AG04449 (cell line): ENCODE data around the gene OCA2.

Experiments used
- CTCF ChIA-PET: fragments of 350-600 bp; formaldehyde crosslinking; extraction: SDS; loops from one replicate; lab custom pipeline; 2021; ENCODE audit warnings: antibody characterized with exemption; lab: Yijun Ruan, JAX
- POLR2A ChIA-PET: fragments of 400-600, 350-600 bp; formaldehyde crosslinking; extraction: SDS; loops from one replicate; lab custom pipeline; 2020; ENCODE audit warnings: antibody characterized with exemption, inconsistent platforms; lab: Yijun Ruan, JAX
- DNase-seq: peaks from one replicate; pipeline ENCODE4 v3.0.0-alpha.2; 2010; ENCODE audit warnings: low read depth, low spot score
- H3K4me3 ChIP-seq: 2 replicates; pipeline ENCODE4 v1.5.1; 2011; ENCODE audit warnings: low read depth, mild to moderate bottlenecking, control low read depth, low read length
- CTCF ChIP-seq: IDR thresholded peaks from one replicate; pipeline ENCODE4 v1.5.1; 2011; ENCODE audit warnings: mild to moderate bottlenecking, moderate library complexity, low read length, control low read depth, inconsistent platforms; ENCODE audit not compliant: insufficient read depth; ENCODE audit errors: missing control alignments

OCA2 gene

GRCh38 chr15:27863000-27863399, 236.1 kb downstream of the OCA2 start:
- no peak for DNase-seq
- CTCF ChIA-PET: no interaction called here

GRCh38 chr15:27861171-27861570, 237.9 kb downstream of the OCA2 start:
- ChIA-PET POLR2A (no interaction called here), CTCF (no interaction called here)
- no peak for DNase-seq
- TF ChIP-seq CTCF: no peak
- H3K4me3 ChIP-seq: no peak overlapping the region

More at GRCh38 chr15:27863000-27863399, 236.1 kb downstream of the OCA2 start:
- TF ChIP-seq CTCF: no peak
- POLR2A ChIA-PET: no interaction called here
- H3K4me3 ChIP-seq: no peak overlapping the region

GRCh38 chr15:27855137-27855536, 244.0 kb downstream of the OCA2 start:
- POLR2A ChIA-PET: no interaction called here
- H3K4me3 ChIP-seq: no peak overlapping the region
- DNase-seq: no peak
- CTCF ChIA-PET: no interaction called here
- no peak for TF ChIP-seq CTCF

- TF ChIP-seq CTCF: no peak
- DNase-seq: no peak
- CTCF ChIA-PET: no interaction called here
- no peak overlapping the region for H3K4me3 ChIP-seq
- POLR2A ChIA-PET: no interaction called here
Measured at GRCh38 chr15:27854601-27855000, 244.5 kb downstream of the OCA2 start.

GRCh38 chr15:27853624-27854455, 245.3 kb downstream of the OCA2 start:
- TF ChIP-seq CTCF: no peak
- ChIA-PET POLR2A (no interaction called here), CTCF (no interaction called here)
- no peak overlapping the region for H3K4me3 ChIP-seq
- DNase-seq: no peak

GRCh38 chr15:27851858-27852210, 247.3 kb downstream of the OCA2 start:
- no peak for TF ChIP-seq CTCF
- ChIA-PET CTCF (no interaction called here), POLR2A (no interaction called here)
- no peak for DNase-seq
- no peak overlapping the region for H3K4me3 ChIP-seq
